CD14-positive monocyte (primary cell): ENCODE results near the gene HPRT1. TPM values are rescaled to one million over a fixed set of nuclear protein-coding genes. Genes with fewer than 3 reads are reported as not detected.
A peak's percentile ranks its signal among the peaks of the same experiment; 100 is the strongest.

Source experiments
- DNase-seq, 3 donors: peaks; one replicate each; pipeline ENCODE4 v3.0.0-alpha.2; 2011 to 2022
- H2AFZ ChIP-seq: 2 replicates; pipeline ENCODE4 v1.6.0; 2012; ENCODE audit warnings: mild to moderate bottlenecking, low read depth, low read length, inconsistent platforms; ENCODE audit not compliant: insufficient read depth, poor library complexity, severe bottlenecking
- H3K27ac ChIP-seq, 2 donors: 1 replicate in 1 of 2; 2 replicates in 1 of 2; pipeline ENCODE4 v1.5.1; 2012 to 2013; ENCODE audit warnings: low read length in 2 of 2, control low read depth in 1 of 2, inconsistent platforms in 1 of 2, low read depth in 1 of 2, mild to moderate bottlenecking in 1 of 2
- H3K27me3 ChIP-seq, 2 donors: one replicate each; pipeline versions ENCODE4 v1.6.0 to v1.6.1; 2011 to 2013; ENCODE audit warnings: low read length in 2 of 2; ENCODE audit not compliant: control insufficient read depth in 2 of 2, insufficient read depth in 2 of 2
- H3K36me3 ChIP-seq, 2 donors: replicated peaks in 1 of 2; 1 replicate in 1 of 2; 2 replicates in 1 of 2; pipeline versions ENCODE4 v1.5.1 to v1.6.1; 2012 to 2013; ENCODE audit warnings: low read length in 2 of 2, control low read depth in 1 of 2, inconsistent platforms in 1 of 2, mild to moderate bottlenecking in 1 of 2; ENCODE audit not compliant: insufficient read depth in 2 of 2, control insufficient read depth in 1 of 2
- H3K4me1 ChIP-seq, 2 donors: 1 replicate in 1 of 2; 2 replicates in 1 of 2; pipeline versions ENCODE4 v1.5.1 to v1.6.1; 2012 to 2013; ENCODE audit warnings: low read length in 2 of 2, control low read depth in 1 of 2, inconsistent platforms in 1 of 2, mild to moderate bottlenecking in 1 of 2, moderate library complexity in 1 of 2; ENCODE audit not compliant: insufficient read depth in 2 of 2, control insufficient read depth in 1 of 2
- H3K4me2 ChIP-seq: replicated peaks from 2 replicates; pipeline ENCODE3; 2012; ENCODE audit warnings: low read length, moderate library complexity, mild to moderate bottlenecking; ENCODE audit not compliant: poor library complexity, severe bottlenecking; ENCODE audit errors: extremely low read depth
- H3K4me3 ChIP-seq, 3 experiments: fragments of 200-600 bp in 1 of 3; sonication (generic) in 1 of 3; replicated peaks in 1 of 3; 1 replicate in 2 of 3; 2 replicates in 1 of 3; pipeline ENCODE4 v1.5.1; 2011 to 2013; ENCODE audit warnings: low read length in 3 of 3, mild to moderate bottlenecking in 3 of 3, control low read depth in 2 of 3, low read depth in 2 of 3, inconsistent platforms in 1 of 3, moderate library complexity in 1 of 3
- H3K79me2 ChIP-seq: 2 replicates; pipeline ENCODE4 v1.6.0; 2012; ENCODE audit warnings: mild to moderate bottlenecking, control low read depth, inconsistent platforms, low read length, moderate library complexity; ENCODE audit not compliant: insufficient read depth
- H3K9ac ChIP-seq: 2 replicates; pipeline ENCODE4 v1.6.0; 2017; ENCODE audit warnings: low read length, mild to moderate bottlenecking; ENCODE audit not compliant: insufficient read depth, poor library complexity, severe bottlenecking
- H3K9me3 ChIP-seq, 2 donors: replicated peaks in 1 of 2; 1 replicate in 1 of 2; 2 replicates in 1 of 2; pipeline versions ENCODE4 v1.5.1 to v1.6.1; 2012 to 2013; ENCODE audit warnings: low read length in 2 of 2, control low read depth in 1 of 2; ENCODE audit not compliant: control insufficient read depth in 1 of 2, insufficient read depth in 1 of 2
- H4K20me1 ChIP-seq: 2 replicates; pipeline ENCODE4 v1.6.0; 2012; ENCODE audit warnings: mild to moderate bottlenecking, low read length, control low read depth, moderate library complexity; ENCODE audit not compliant: insufficient read depth
- H3K27ac Mint-ChIP-seq, 7 donors: one replicate each; pipeline ENCODE4 v1.8.0; 2020; ENCODE audit warnings: mild to moderate bottlenecking in 7 of 7, mixed read lengths in 7 of 7, moderate library complexity in 6 of 7, inconsistent platforms in 2 of 7
- H3K27me3 Mint-ChIP-seq, 3 donors: one replicate each; pipeline ENCODE4 v1.8.0; 2021 to 2022; ENCODE audit warnings: low read depth in 3 of 3, mild to moderate bottlenecking in 3 of 3, mixed read lengths in 3 of 3, moderate library complexity in 3 of 3, inconsistent platforms in 1 of 3
- H3K36me3 Mint-ChIP-seq, 2 donors: one replicate each; pipeline ENCODE4 v1.8.0; 2020; ENCODE audit warnings: mixed read lengths in 2 of 2, inconsistent platforms in 1 of 2, mild to moderate bottlenecking in 1 of 2
- H3K4me1 Mint-ChIP-seq: one replicate; pipeline ENCODE4 v1.8.0; 2020; ENCODE audit warnings: mild to moderate bottlenecking, mixed read lengths
- H3K4me3 Mint-ChIP-seq, 2 donors: one replicate each; pipeline ENCODE4 v1.8.0; 2020; ENCODE audit warnings: mild to moderate bottlenecking in 2 of 2, mixed read lengths in 2 of 2, moderate library complexity in 1 of 2
- H3K9me3 Mint-ChIP-seq, 7 donors: one replicate each; pipeline ENCODE4 v1.8.0; 2020 to 2022; ENCODE audit warnings: mixed read lengths in 7 of 7, mild to moderate bottlenecking in 6 of 7, moderate library complexity in 6 of 7, inconsistent platforms in 2 of 7
- WGBS: methylation state at CpG from one replicate; pipeline ENCODE4 v1.1.5; 2013; ENCODE audit warnings: missing lambda C conversion rate; ENCODE audit not compliant: insufficient coverage; 5-methylcytosine and 5-hydroxymethylcytosine counted together
- intact Hi-C, 2 donors: fragments of 100-400 bp; cut with micrococcal nuclease; formaldehyde crosslinking; loops; one replicate each; pipeline versions ENCODE4 v1.15.0 to v1.15.1; 2023
- polyA plus RNA-seq, 3 donors: library from polyadenylated mRNA; depleted of rRNA in 1 of 3; unstranded in 2 of 3; stranded (reverse) in 1 of 3; fragments of 300-500 nt in 2 of 3; fragments of >200 nt in 1 of 3; fragmentation: Illumina TruSeq in 2 of 3; gene quantifications; 1 replicate in 2 of 3; 2 replicates in 1 of 3; pipeline ENCODE4 v1.2.3, GENCODE V29; 2012 to 2021
- TF ChIP-seq, protein P1 (sequence below): fragments of 200-600 bp; IDR thresholded peaks from one replicate; pipeline ENCODE4 v1.8.0; 2022; ENCODE audit warnings: antibody characterized with exemption, mild to moderate bottlenecking

Gene HPRT1
- polyA plus RNA-seq, 3 donors, result 13.0 to 56.4 (median 54.5) TPM

DNA sequence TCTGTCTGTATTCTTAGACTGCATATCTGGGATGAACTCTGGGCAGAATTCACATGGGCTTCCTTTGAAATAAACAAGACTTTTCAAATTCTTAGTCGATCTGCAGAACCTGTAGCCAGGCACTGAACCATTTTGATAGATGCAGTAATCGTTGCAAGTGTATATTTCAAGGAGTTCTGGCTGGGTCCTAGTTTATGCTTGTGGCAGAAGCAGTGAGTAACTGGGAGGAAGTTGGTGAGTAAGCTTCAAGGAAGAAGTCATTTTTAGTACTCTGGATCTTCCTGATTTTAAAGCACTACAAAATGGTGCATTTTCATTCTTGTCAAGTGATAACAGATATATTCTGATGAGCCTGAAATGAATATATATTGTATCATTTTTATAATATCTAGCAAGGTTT is 9.5 kb downstream of the HPRT1 start:
- H4K20me1 ChIP-seq, result no peaks in the 10 kb centered on the region
- intact Hi-C loops, result no loop called here

DNA sequence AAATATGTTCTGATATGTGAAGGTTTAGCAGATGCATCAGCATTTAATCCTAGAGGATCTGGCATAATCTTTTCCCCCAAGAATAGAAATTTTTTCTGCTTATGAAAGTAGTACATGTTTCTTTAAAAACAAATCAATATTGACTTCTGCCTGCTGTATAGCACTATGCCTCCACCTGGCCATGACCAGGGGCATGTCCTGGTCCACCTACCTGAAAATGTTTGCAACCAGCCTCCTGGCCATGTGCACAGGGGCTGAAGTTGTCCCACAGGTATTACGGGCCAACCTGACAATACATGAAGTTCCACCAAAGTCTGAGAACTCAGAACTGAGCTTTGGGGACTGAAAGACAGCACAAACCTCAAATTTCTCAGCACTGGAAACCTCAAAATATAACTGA is 10.0 kb downstream of the HPRT1 start:
- H3K4me3 Mint-ChIP-seq, result no peak overlapping the region
- peaks cover 0 to 2% (median 2%) of the 10 kb centered on the region in 3 donors for H3K27me3 Mint-ChIP-seq
- no peak overlapping the region for H3K4me3 ChIP-seq
- no CpG with 5 or more reads among the region's 1 CpG for WGBS
- intact Hi-C loops, result no loop called here
- H3K9me3 Mint-ChIP-seq, result no peaks in the 10 kb centered on the region
- H3K36me3 Mint-ChIP-seq, result peaks cover under 1 to 3% of the 10 kb centered on the region in 2 donors
- no peak overlapping the region for H3K4me2 ChIP-seq
- peaks cover 29% of the 10 kb centered on the region for H3K79me2 ChIP-seq
- H3K27me3 ChIP-seq, result no peaks in the 10 kb centered on the region
- H3K27ac Mint-ChIP-seq, result no peak overlapping the region
- no peaks in the 10 kb centered on the region for H4K20me1 ChIP-seq
- no peak overlapping the region for H2AFZ ChIP-seq
- TF ChIP-seq, protein P1, sequence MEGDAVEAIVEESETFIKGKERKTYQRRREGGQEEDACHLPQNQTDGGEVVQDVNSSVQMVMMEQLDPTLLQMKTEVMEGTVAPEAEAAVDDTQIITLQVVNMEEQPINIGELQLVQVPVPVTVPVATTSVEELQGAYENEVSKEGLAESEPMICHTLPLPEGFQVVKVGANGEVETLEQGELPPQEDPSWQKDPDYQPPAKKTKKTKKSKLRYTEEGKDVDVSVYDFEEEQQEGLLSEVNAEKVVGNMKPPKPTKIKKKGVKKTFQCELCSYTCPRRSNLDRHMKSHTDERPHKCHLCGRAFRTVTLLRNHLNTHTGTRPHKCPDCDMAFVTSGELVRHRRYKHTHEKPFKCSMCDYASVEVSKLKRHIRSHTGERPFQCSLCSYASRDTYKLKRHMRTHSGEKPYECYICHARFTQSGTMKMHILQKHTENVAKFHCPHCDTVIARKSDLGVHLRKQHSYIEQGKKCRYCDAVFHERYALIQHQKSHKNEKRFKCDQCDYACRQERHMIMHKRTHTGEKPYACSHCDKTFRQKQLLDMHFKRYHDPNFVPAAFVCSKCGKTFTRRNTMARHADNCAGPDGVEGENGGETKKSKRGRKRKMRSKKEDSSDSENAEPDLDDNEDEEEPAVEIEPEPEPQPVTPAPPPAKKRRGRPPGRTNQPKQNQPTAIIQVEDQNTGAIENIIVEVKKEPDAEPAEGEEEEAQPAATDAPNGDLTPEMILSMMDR, result no peak
- H3K9ac ChIP-seq, result no peak overlapping the region
- H3K9me3 ChIP-seq, result no peaks in the 10 kb centered on the region
- H3K4me1 Mint-ChIP-seq, result peaks cover 2% of the 10 kb centered on the region
- peaks cover under 1 to 2% of the 10 kb centered on the region in 2 donors for H3K36me3 ChIP-seq
- peak overlapping the region in 1 of 2 donors; percentile 51 for H3K27ac ChIP-seq
- no peak for DNase-seq
- H3K4me1 ChIP-seq, result peaks cover 0 to 12% of the 10 kb centered on the region in 2 donors

More for the DNA sequence above, 9.5 kb downstream of the HPRT1 start:
- peaks cover 2% of the 10 kb centered on the region for H3K4me1 Mint-ChIP-seq
- Histone ChIP-seq H3K27me3 (no peaks in the 10 kb centered on the region), H3K27ac (no peak overlapping the region), H3K4me2 (no peak overlapping the region), H2AFZ (no peak overlapping the region), H3K79me2 (peaks cover 30% of the 10 kb centered on the region), H3K9me3 (no peaks in the 10 kb centered on the region), H3K4me1 (peaks cover 0 to 12% of the 10 kb centered on the region in 2 donors), H3K4me3 (no peak overlapping the region), H3K9ac (no peak overlapping the region), H3K36me3 (no peaks in the 10 kb centered on the region)
- 14% methylated on average over 1 of the region's 2 CpGs for WGBS
- H3K9me3 Mint-ChIP-seq, result no peaks in the 10 kb centered on the region
- no peak overlapping the region for H3K27ac Mint-ChIP-seq
- peaks cover 0 to 2% (median 2%) of the 10 kb centered on the region in 3 donors for H3K27me3 Mint-ChIP-seq
- DNase-seq, result peak; percentile 18 to 52 (median 44)
- TF ChIP-seq, protein P1, result no peak
- H3K36me3 Mint-ChIP-seq, result peaks cover 0 to 2% of the 10 kb centered on the region in 2 donors
- H3K4me3 Mint-ChIP-seq, result no peak overlapping the region
